22Rv1 (cell line): ENCODE results near the gene HDGFL3.

ENCODE experiments used
- ZFX ChIP-seq: fragments of 450-650 bp; IDR thresholded peaks from 2 replicates; pipeline ENCODE4 v1.6.1; 2017; ENCODE audit warnings: antibody characterized with exemption, borderline replicate concordance
- TF ChIP-seq, protein P1 (sequence below): fragments of 450-650 bp; IDR thresholded peaks from 2 replicates; pipeline ENCODE4 v1.5.1; 2017; ENCODE audit warnings: mild to moderate bottlenecking

DNA sequence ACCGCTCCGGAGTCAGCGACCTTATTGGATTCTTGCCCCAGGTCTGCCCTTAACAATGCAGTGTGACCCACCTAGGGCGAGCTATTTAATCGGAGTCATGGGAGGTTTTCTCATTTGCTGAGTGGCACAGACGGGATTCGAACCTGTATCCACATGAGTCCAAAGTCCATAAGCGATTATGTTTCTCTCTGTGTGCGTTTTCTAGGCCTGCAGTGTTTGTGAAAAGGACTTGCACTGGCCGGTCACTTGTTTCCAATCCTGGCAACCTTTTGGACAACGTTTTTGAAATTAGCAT lies 691 bp upstream of the HDGFL3 start:
- TF ChIP-seq, protein P1, sequence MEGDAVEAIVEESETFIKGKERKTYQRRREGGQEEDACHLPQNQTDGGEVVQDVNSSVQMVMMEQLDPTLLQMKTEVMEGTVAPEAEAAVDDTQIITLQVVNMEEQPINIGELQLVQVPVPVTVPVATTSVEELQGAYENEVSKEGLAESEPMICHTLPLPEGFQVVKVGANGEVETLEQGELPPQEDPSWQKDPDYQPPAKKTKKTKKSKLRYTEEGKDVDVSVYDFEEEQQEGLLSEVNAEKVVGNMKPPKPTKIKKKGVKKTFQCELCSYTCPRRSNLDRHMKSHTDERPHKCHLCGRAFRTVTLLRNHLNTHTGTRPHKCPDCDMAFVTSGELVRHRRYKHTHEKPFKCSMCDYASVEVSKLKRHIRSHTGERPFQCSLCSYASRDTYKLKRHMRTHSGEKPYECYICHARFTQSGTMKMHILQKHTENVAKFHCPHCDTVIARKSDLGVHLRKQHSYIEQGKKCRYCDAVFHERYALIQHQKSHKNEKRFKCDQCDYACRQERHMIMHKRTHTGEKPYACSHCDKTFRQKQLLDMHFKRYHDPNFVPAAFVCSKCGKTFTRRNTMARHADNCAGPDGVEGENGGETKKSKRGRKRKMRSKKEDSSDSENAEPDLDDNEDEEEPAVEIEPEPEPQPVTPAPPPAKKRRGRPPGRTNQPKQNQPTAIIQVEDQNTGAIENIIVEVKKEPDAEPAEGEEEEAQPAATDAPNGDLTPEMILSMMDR, result no peak
- TF ChIP-seq ZFX, result no peak
